GM21786 (cell line): ENCODE results near the gene RFPL1.

Experiments used
- ATAC-seq: cut with Tn5 transposase; IDR thresholded peaks from one replicate; pipeline ENCODE4 v1.9.1; 2021; ENCODE audit not compliant: unreplicated experiment

Gene RFPL1

GRCh38 chr22:29442976-29443375 is 4.6 kb downstream of the RFPL1 start:
- no peak for ATAC-seq

- ATAC-seq: no peak
Observed at GRCh38 chr22:29443452-29443851, 5.1 kb downstream of the RFPL1 start.

GRCh38 chr22:29443861-29444792 is 5.7 kb downstream of the RFPL1 start:
- ATAC-seq: no peak

DNA sequence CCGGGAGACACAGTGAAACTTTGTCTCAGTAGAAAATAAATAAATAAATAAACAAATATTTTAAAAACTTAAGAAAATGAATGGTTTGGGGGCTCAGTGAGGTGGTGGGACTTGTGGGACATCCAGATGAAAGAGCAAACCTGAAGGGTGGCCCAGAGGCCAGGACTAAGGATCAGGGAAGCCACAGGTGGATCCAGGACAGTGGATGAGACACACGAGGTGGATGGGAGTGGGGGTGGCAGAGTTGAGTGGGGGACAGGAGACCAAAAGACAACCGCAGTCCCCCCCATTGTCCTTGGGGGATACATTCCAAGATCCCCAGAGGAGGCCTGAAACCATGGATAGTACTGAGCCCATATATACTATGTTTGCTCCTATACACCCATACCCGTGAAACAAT is 7.1 kb downstream of the RFPL1 start:
- ATAC-seq: no peak

DNA sequence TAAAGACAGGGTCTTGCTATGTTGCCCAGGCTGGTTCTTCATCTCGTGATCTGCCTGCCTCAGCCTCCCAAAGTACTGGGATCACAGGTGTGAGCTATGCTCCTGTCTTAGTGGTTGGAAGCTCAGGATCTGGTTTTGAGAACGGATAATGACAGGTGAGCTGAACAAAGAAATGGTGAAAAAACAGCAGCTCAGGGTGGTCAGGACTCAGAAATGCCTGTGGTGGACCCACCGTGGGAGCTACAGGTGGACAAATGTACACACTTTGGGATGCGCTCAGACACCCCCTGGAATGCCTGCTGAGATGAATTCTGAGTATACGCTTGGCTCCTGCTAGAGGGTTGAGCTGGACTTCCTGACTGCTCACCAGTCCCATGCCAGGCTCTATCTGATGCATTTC is 9.5 kb downstream of the RFPL1 start:
- ATAC-seq: no peak

GRCh38 chr22:29449296-29449875 is 11.0 kb downstream of the RFPL1 start:
- no peak for ATAC-seq

GRCh38 chr22:29450222-29450621 is 11.8 kb downstream of the RFPL1 start:
- no peak for ATAC-seq

- no peak for ATAC-seq
Observed at GRCh38 chr22:29451863-29452262, 13.5 kb downstream of the RFPL1 start.

DNA sequence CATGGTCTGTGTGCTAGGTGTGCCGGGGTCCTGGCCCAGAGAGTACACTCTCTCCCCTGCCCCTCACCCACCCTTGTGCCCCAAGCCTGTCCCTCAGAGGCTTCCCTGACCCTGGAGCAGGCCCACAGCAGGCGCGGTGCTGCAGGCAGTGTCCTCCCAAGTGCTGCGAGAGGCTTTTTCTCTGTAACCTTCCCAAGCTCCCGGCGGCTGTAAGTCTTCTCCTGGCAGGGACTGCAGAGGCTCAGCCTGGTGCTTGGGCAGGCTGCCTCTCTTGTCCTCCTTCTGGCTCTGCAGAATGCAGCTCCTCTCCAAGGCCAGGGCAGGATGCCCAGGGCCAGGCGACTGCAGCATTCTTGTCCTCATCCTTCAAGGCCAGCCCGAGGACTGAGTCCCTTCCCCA is 15.9 kb downstream of the RFPL1 start:
- ATAC-seq: no peak

DNA sequence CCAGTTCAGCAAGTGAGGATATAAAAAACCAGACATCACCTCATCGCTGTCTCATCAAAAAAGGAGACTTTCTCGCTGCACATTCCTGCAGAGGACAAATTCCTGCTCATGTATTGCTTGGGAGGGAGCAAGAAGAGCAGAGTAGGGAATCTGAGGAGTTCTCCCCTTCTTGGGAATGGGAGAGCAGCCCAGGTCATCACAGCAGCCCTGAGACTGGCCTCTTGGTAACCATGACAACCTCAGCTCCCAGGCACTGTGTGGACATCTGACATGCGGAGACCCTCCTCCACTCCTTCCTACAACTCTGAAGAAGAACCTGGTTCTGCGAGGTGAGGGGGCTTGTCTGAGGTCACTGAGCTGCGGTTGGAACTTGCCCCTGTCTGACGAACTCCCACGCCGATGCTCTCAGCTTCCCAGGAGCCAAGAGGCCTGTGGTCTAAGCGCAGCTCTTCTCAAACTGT is 17.9 kb downstream of the RFPL1 start:
- no peak for ATAC-seq

DNA sequence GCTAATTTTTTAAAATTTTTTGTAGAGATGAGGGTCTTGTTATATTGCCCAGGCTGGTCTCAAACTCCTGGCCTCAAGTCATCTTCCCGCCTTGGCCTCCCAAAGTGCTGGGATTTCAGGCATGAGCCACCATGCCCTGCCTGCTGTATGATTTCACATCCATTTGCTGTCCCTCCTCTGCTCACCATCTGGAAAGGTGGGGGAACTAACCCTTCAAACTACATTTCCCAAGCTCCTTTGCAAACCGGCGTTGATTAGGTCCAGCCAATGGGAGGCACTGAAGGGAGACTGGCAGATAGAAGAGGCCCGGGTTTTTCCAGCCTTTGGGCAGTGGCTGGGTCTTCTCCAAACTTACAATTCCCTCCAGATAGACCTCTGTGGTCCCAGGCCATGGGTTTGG is 19.3 kb downstream of the RFPL1 start:
- ATAC-seq: no peak

- no peak for ATAC-seq
Observed at GRCh38 chr22:29458551-29458950, 20.2 kb downstream of the RFPL1 start.

DNA sequence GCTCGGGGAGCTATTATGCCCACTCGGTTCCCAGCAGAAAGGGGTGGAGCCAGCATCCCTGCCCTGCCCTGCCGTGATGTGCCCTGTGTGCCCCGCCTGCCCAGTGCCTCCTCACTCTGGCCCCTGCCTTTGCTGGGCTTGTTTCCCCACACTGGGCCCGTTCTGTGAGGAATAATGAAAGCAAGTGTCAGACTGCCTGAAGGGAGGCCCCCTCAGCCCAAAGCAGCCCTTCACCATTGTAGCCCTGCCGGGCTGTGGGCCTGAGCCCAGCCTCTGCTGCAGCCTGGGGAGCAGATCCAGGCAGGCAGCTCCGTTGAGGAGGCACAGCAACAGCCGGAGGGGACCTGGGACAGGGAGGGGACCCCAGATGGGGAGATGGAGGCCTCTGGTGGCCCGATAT is 21.4 kb downstream of the RFPL1 start:
- no peak for ATAC-seq

- ATAC-seq: no peak
Observed at GRCh38 chr22:29461263-29461662, 22.9 kb downstream of the RFPL1 start.

DNA sequence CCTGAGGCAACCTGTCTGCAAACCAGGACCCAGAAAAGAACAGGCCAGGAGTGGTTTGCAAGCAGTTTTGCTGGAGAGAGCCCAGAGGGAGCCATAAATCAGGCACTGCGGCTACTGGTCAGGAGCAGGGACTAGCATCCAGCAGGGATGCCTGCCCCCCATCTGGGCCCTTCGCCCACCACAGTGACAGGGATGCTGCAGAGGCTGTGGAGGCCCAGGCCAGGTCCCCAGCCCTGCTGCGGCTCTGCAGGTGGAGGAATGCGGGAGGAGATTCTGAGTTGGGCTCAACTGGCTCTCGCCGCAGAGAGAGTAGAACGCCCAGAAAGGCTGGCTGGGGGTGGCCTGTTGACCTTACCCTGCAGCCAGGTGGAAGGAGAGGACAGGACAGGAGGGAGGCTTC is 25.2 kb downstream of the RFPL1 start:
- ATAC-seq: no peak

DNA sequence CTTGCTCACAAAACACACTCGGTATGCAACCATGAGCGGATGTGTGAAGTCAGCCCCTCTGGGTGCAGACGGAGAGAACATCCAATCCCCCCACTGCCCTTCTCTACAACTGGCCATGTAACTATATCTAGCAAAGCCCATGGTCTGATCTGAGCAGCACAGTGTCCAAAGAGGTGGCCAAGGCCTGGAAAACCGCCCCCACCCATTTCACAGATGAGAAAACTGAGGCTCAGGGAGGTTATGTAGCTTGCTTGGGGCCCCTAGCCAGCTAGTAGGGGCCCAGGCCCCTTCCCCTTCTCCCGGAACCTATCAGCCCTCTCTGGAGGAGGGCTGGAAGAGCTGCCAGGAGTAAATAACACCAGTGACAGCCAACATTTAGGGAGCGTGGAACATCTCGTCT is 26.2 kb downstream of the RFPL1 start:
- ATAC-seq: no peak

DNA sequence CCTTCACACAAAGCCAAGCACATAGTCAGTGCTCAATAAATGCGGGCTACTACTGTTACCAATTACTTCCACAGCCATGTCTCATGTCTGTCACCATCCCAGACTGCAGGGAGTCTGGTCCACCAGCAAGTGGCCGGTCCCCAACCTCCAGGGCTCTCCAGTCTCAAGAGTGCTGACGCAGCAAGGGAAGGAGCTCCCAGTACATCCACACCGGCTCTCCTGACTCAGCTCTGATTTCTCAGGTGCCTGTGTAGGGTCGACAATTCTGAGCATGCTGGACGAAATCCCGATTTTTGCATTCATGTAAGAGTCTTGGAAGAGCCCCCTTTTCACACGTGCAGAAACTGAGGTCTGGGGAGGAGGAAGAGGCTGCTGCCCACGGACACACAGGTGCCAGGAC is 31.4 kb downstream of the RFPL1 start:
- no peak for ATAC-seq

DNA sequence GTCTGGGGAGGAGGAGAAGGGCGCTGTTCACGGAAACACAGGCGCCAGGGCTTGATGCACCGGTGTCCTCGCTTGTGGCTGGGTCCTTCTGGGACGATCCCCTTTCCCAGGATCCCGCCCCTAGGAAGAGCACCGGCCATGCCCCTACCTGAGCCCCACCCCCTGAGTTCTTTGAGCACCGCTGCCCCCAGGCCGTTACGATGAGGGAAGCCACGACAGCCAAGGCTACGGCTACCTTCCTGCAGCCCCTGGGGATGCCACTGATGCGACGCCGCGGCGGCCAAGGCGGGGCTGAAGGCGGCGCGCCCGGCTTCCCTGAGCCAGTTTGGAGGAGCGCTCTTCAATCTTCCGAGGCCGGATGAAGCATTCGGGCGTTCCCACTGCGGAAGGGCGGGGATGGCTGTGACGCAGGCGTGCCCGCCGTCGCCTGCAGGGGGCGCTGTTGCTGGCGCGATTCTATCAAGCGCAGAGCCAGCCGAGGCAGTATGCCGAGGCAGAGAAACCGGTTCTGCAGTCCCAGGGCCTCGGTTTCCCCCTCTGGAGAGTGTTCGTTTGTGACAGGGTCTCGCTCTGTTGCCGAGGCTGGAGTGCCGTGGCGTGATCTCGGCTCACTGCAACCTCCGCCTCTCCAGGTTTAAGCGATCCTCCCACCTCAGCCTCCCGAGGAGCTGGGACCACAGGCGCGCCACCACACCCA is 31.9 kb downstream of the RFPL1 start:
- ATAC-seq: no peak

- no peak for ATAC-seq
Observed at GRCh38 chr22:29473001-29473400, 34.6 kb downstream of the RFPL1 start.

DNA sequence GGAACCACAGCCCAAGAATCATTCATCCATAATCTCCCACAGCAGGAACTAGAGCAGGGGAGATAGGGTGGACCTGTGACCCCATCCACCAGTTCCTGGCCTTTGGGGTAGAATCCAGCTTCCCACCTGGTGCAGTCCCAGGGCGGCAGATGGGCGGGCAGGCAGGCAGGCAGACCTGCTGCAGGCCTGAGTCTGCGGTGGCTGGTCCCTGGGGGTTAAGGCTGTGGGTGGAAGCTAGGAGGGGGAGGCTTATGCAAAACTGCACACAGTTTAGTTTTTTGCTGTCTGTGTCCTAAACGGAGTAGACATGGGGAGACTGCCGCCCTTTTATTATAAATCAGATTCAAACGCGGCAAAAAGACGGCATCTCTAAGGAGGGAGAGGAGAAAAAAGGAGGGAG is 37.2 kb downstream of the RFPL1 start:
- ATAC-seq: no peak

DNA sequence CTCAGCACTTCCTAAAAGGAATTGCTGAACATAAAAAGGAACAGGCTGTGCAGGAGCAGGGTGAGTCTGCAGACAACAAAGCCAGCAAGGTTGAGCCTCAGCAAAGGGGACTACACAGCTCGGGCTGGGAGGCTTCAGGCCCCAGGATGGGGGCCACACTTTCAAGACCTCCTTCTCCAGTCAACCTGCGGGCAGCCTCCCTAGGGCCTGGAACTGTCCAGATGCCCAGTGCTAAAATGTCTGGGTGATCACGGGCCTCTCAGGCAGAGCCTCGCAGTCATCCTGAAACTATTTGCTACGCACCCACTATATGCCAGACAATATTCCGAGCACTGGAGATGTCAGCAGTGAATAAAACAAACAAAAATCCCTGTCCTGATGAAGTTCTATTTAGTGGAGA is 37.7 kb downstream of the RFPL1 start:
- ATAC-seq: no peak
